Measurements from ENCODE around the gene SLTM.
"Not testable (repeated sequence)": the region's sequence is repeated elsewhere in the genome, so short reads cannot be mapped to it uniquely, and the experiment has no call there.

Gene SLTM

GRCh38 chr15:58929891-58930416 lies 3.5 kb downstream of the SLTM start:
- no peak for DNase-seq (ENCODE audit: low read depth in 3 of 3)

- DNase-seq (ENCODE audit: low read depth in 3 of 3): no peak
Observed at GRCh38 chr15:58926823-58927222, 6.7 kb downstream of the SLTM start.

GRCh38 chr15:58924327-58924726 lies 9.2 kb downstream of the SLTM start:
- no peak for DNase-seq (ENCODE audit: low read depth in 3 of 3)

GRCh38 chr15:58923696-58924300 lies 9.7 kb downstream of the SLTM start:
- no peak for DNase-seq (ENCODE audit: low read depth in 3 of 3)

GRCh38 chr15:58923284-58923683 lies 10.2 kb downstream of the SLTM start:
- no peak for DNase-seq (ENCODE audit: low read depth in 3 of 3)

GRCh38 chr15:58921267-58921790 lies 12.2 kb downstream of the SLTM start:
- no peak for DNase-seq (ENCODE audit: low read depth in 3 of 3)

GRCh38 chr15:58920447-58920846 lies 13.0 kb downstream of the SLTM start:
- not testable (repeated sequence) for DNase-seq (ENCODE audit: low read depth in 3 of 3)

DNA sequence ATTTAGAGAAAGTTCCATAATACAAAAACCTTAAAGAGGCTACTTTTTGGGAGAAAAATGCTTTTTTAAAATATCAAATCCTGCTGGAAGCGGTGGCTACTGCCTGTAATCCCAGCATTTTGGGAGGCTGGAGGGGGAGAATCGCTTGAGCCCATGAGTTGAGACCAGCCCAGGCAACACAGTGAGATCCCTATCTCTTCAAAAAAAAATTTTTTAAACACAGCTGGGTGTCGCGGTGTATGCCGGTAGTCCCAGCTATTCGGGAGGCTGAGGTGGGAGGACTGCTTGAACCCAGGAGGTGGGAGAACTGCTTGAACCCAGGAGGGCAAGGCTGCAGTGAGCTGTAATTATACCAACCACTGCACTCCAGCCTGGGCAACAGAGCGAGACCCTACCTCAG lies 14.2 kb downstream of the SLTM start:
- DNase-seq (ENCODE audit: low read depth in 3 of 3): no peak

GRCh38 chr15:58918239-58918638 lies 15.2 kb downstream of the SLTM start:
- DNase-seq (ENCODE audit: low read depth in 3 of 3): no peak

DNA sequence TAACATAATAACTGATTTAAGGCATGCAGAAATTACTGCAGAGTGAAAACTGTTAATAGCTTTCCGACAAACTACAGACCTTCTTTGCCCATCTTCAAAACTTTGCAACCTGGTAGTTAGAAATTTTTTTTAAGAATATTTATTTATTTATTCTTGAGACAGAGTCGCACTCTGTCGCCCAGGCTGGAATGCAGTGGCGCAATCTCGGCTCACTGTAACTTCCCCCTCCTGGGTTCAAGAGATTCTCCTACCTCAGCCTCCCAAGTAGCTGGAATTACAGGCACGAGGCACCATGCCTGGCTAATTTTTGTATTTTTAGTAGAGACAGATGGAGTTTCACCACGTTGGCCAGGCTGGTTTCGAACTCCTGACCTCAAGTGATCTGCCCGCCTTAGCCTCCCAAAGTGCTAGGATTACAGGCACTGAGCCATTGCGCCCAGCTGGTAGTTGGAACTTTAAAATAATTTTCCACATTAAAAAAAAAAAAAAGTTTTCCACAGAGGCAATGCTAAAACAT lies 15.8 kb downstream of the SLTM start:
- DNase-seq (ENCODE audit: low read depth in 3 of 3): not testable (repeated sequence)

DNA sequence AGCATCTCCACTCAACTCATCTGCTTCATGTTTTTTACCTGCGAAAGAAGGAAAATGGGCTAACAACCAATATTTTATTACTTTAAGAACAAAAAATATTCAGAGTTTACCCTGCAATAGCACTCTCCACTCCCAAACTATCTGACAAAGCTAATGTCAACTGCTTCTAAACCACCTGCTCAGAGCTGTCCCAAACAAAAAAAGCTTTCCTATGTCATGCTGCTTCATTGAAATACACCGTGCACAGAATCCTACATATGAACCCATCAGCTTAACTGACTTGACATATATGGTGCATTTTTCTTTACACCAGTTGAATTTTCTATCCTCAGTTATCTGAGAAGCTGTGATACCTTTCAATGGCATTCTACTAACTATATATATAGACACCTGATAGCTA lies 16.5 kb downstream of the SLTM start:
- no peak for DNase-seq (ENCODE audit: low read depth in 3 of 3)

GRCh38 chr15:58910456-58910855 lies 23.0 kb downstream of the SLTM start:
- no peak for DNase-seq (ENCODE audit: low read depth in 3 of 3)

GRCh38 chr15:58909616-58910015 lies 23.9 kb downstream of the SLTM start:
- no peak for DNase-seq (ENCODE audit: low read depth in 3 of 3)

- no peak for DNase-seq (ENCODE audit: low read depth in 3 of 3)
Observed at GRCh38 chr15:58908550-58909309, 24.7 kb downstream of the SLTM start.

GRCh38 chr15:58900631-58901030 lies 32.8 kb downstream of the SLTM start:
- DNase-seq (ENCODE audit: low read depth in 3 of 3): no peak

- DNase-seq (ENCODE audit: low read depth in 3 of 3): no peak
Observed at GRCh38 chr15:58898150-58898680, 35.3 kb downstream of the SLTM start.

DNA sequence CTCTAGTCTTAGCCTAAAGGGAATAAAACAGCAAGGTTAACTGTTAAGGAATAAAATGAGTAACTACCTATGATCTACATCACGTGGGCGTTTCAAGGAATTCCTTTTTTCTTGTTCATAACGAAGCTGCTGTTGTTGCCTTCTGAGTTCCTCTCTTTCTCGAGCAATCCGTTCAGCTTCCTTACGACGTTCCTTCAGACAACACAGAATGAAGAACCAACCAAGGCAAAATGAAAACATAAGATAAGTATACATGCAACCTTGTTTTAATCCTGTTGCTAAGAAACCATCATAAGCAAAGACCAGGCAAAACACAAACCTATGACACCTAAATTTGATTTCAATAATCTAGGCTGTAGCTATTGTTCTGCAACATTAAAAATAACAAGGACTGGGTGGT lies 44.1 kb downstream of the SLTM start:
- DNase-seq (ENCODE audit: low read depth in 3 of 3): no peak

GRCh38 chr15:58886921-58887320 lies 46.6 kb downstream of the SLTM start:
- no peak for DNase-seq (ENCODE audit: low read depth in 3 of 3)

- not testable (repeated sequence) for DNase-seq (ENCODE audit: low read depth in 3 of 3)
Observed at GRCh38 chr15:58883926-58884325, 49.6 kb downstream of the SLTM start.

GRCh38 chr15:58882243-58882642 lies 51.2 kb downstream of the SLTM start:
- DNase-seq (ENCODE audit: low read depth in 3 of 3): no peak

GRCh38 chr15:58880320-58880719 lies 53.2 kb downstream of the SLTM start:
- DNase-seq (ENCODE audit: low read depth in 3 of 3): no peak

- DNase-seq (ENCODE audit: low read depth in 3 of 3): no peak
Observed at GRCh38 chr15:58877999-58878825, 55.3 kb downstream of the SLTM start.
